ENCODE data around the gene ZNF674.

ZNF674 gene

GRCh38 chrX:46545111-46546005, at the start of gene ZNF674:
Gene ZNF674 (minus strand): TSS chrX:46545421. CDS start chrX:46542087, 3,334 bp downstream.
- DNase-seq (ENCODE audit: low read depth, low spot score): peak; percentile 87

- DNase-seq (ENCODE audit: low read depth, low spot score): no peak
Measured at GRCh38 chrX:46589977-46590723, 44.9 kb upstream of the ZNF674 start.

- no peak for DNase-seq (ENCODE audit: low read depth, low spot score)
Measured at GRCh38 chrX:46588263-46588662, 43.0 kb upstream of the ZNF674 start.

GRCh38 chrX:46587753-46588171, 42.5 kb upstream of the ZNF674 start:
- DNase-seq (ENCODE audit: low read depth, low spot score): no peak

GRCh38 chrX:46587158-46587557, 41.9 kb upstream of the ZNF674 start:
- DNase-seq (ENCODE audit: low read depth, low spot score): no peak

- DNase-seq (ENCODE audit: low read depth, low spot score): no peak
Measured at GRCh38 chrX:46584736-46585135, 39.5 kb upstream of the ZNF674 start.

GRCh38 chrX:46582966-46583365, 37.7 kb upstream of the ZNF674 start:
- DNase-seq (ENCODE audit: low read depth, low spot score): no peak

GRCh38 chrX:46582325-46582724, 37.1 kb upstream of the ZNF674 start:
- DNase-seq (ENCODE audit: low read depth, low spot score): no peak

GRCh38 chrX:46580613-46581012, 35.4 kb upstream of the ZNF674 start:
- DNase-seq (ENCODE audit: low read depth, low spot score): no peak

- no peak for DNase-seq (ENCODE audit: low read depth, low spot score)
Measured at GRCh38 chrX:46579250-46579649, 34.0 kb upstream of the ZNF674 start.

GRCh38 chrX:46577221-46578005, 32.2 kb upstream of the ZNF674 start:
- DNase-seq (ENCODE audit: low read depth, low spot score): no peak

GRCh38 chrX:46576458-46576857, 31.2 kb upstream of the ZNF674 start:
- DNase-seq (ENCODE audit: low read depth, low spot score): no peak

GRCh38 chrX:46575991-46576392, 30.8 kb upstream of the ZNF674 start:
- no peak for DNase-seq (ENCODE audit: low read depth, low spot score)

GRCh38 chrX:46575586-46575985, 30.4 kb upstream of the ZNF674 start:
- no peak for DNase-seq (ENCODE audit: low read depth, low spot score)

GRCh38 chrX:46574774-46575381, 29.7 kb upstream of the ZNF674 start:
- no peak for DNase-seq (ENCODE audit: low read depth, low spot score)

GRCh38 chrX:46573892-46574773, 28.9 kb upstream of the ZNF674 start:
- peak; percentile 36 for DNase-seq (ENCODE audit: low read depth, low spot score)

GRCh38 chrX:46573331-46573891, 28.2 kb upstream of the ZNF674 start, which contains the start of gene CHST7:
Gene CHST7 (plus strand): TSS chrX:46573765. CDS start chrX:46573932, 167 bp downstream.
- no peak for DNase-seq (ENCODE audit: low read depth, low spot score)

GRCh38 chrX:46572340-46572936, 27.2 kb upstream of the ZNF674 start:
- DNase-seq (ENCODE audit: low read depth, low spot score): no peak

Measured in activated CD4-positive, CD25-positive, alpha-beta regulatory T cell treated with anti-CD3 and anti-CD28 coated beads, Interleukin-2, amount 50 U/mL, for 16 hours (primary cell).